ENCODE measurements around the gene FIBCD1.

The FIBCD1 gene

DNA sequence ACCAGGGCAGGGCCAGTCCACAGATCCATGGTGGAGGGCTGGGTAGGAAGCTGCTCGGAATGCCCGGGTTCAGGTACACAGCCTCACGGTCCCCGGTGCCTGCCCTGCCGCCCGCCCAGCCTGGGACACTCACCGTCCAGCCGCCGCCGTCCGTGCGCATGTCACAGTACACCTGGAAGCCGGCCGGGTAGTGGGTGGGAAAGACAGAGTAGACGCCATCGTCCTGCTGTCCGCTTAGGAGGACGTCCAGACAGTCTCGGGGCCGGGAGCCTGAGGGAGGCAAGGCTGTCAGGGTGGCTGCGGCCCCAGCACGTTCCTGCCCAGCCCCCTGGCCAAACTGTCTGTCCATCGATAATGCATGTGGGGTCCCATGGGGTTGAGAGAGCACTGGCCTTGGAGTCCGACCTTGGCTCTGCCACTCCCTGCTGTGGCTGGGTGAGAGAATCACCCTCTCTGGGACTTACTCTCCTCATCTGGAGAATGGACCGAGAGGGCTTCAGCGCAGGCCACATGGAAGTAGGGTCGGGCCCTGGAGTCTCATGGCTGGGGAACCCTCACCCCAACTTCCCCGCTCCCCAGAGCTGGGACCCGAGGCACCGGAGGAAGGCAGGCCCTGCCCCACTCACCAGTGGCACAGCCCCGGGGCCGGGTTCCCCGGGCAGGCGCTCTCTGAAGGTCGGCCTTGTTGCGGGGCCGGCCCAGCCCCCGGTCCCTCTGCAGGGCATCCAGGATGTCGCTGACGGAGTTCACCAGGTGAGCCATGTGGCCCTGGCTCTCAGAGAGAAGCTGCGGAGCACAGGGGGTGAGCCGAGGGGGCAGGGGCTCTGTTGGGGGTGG lies 15.2 kb downstream of the FIBCD1 start:
- no peak for DNase-seq (ENCODE audit: insufficient read length, low spot score)
- FAIRE-seq, result no peak
- TF ChIP-seq CTCF (IDR thresholded peaks at IDR 0.05; ENCODE audit: insufficient read depth, missing control alignments), result no peak

- no peak for TF ChIP-seq CTCF (IDR thresholded peaks at IDR 0.05; ENCODE audit: insufficient read depth, missing control alignments)
- DNase-seq (ENCODE audit: insufficient read length, low spot score) (no peak), FAIRE-seq (no peak)
These were observed 16.0 kb downstream of the FIBCD1 start for GRCh38 chr9:130922893-130923610.

DNA sequence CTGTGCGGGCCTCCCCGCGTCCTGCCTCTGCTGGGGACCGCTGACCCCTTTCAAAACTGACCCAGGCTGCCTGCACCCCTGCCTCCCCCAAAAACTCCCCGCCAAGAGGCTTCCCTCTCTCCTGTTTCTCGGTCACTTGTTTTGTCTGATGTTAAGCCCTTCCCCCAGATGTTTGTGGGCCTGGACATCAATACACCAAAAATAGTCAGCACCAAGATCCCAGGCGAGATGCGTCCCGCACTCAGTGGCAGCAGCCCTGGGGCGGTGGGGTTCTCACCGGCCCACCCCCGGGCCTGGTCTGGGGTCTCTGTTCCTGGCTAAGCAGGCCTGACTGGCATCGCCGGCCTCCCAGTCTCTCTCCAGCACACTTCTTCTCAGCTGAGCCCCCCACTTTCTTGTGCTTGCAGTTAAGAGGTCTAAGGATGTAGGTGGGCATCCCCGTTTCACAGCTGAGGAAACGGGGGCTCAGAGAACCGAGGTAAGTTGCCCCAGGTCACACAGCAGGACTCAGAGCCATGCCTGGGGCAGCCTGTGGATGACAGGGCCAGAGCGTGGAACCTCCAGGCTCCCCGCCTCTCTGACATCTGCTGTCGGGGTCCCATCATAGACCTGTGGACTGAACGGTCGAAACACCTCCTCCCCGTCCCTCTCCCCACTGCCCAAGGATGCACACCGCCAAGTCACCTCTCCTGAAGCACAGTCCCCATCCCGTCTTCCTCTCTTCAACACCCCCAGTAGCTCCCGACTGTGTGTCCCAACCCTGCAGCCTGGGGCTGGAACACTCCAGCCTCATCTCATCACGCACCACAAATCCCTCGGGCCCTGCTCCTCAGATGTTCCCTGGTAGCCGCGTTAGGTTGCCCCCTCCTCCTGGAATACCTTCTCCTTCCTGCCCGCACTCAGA lies 16.8 kb downstream of the FIBCD1 start:
- no peak for DNase-seq (ENCODE audit: insufficient read length, low spot score)
- no peak for FAIRE-seq
- no peak for TF ChIP-seq CTCF (IDR thresholded peaks at IDR 0.05; ENCODE audit: insufficient read depth, missing control alignments)

DNA sequence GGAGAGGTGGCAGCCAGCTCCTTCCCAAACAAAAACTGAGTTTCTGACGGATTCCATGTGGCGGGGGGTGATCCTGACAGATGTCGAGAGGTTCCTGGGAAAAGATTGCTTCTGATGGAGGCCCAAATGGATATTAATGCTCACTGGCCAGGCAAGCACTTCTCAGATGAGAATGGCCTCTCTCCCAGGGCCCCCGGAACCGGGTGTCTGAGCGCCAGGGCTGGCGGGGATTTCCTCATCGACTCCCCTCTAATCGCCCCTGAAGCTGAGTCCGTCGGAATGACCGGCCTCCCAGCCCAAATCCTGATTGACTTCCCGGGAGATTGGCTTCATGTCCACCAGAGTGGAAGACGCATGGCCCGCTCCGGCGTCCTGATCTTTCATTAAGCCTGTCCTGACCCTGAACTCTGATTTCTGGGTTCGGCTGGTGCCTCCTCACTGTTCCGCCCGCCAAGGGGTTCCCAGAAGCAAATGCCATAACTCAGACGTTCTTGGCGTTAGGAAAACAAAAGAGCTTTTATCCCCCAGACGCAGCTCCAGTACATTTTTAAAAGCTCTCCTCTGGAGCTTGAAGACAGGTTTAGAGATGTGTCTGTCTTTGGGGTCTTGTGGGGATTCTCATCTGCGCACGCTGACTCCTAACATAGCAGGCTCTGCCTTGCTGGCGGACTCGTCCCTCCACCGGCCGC lies 17.6 kb downstream of the FIBCD1 start:
- no peak for TF ChIP-seq CTCF (IDR thresholded peaks at IDR 0.05; ENCODE audit: insufficient read depth, missing control alignments)
- FAIRE-seq (no peak), DNase-seq (ENCODE audit: insufficient read length, low spot score) (no peak)

- DNase-seq (ENCODE audit: insufficient read length, low spot score), result no peak
- no peak for FAIRE-seq
- TF ChIP-seq CTCF (IDR thresholded peaks at IDR 0.05; ENCODE audit: insufficient read depth, missing control alignments), result no peak
These were observed 18.2 kb downstream of the FIBCD1 start for GRCh38 chr9:130920762-130921299.

- DNase-seq (ENCODE audit: insufficient read length, low spot score) (no peak), FAIRE-seq (no peak)
- TF ChIP-seq CTCF (IDR thresholded peaks at IDR 0.05; ENCODE audit: insufficient read depth, missing control alignments), result no peak
These were observed 18.8 kb downstream of the FIBCD1 start for GRCh38 chr9:130920233-130920632.
